Measurements from ENCODE around the gene LEF1.

Gene LEF1

DNA sequence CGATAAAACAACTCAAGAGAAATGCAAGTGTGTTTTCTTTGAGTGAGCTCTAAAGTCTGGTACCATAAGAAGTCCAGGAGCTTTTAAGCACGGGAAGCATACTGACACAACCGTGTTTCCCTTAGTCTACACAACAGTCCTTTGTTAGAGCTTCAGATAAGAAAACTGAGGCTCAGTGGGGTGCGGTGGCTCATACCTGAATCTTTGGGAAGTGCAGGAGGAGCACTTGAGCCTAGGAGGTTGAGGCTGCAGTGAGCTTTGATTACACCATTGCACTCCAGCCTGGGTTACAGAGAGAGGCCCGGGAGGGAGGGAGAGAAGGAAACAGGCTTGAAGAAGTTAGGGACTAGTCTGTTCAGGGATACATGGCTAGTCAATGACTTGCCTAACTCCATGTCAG is 21.9 kb downstream of the LEF1 start:
- ATAC-seq = no peak

DNA sequence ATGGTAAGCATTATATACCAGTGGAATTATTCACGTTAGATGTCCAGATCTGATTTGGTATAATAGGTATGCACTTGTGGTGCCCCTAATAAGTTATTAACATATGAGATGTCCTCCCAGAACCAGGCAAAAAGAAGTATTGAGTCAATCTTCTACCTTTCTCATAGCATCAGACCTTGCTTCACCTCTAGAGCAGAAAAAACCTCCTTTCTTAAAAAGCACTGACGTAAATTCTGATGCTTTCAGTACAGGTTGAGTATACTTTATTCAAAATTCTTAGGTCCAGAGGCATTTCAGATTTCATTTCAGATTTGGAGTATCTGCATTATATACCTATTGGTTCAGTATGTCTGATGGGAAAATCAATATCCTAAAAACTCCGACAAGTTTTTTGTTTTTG is 22.4 kb downstream of the LEF1 start:
- ATAC-seq (no peak), DNase-seq (no peak)

More for the DNA sequence above, 21.9 kb downstream of the LEF1 start:
- DNase-seq = no peak

DNA sequence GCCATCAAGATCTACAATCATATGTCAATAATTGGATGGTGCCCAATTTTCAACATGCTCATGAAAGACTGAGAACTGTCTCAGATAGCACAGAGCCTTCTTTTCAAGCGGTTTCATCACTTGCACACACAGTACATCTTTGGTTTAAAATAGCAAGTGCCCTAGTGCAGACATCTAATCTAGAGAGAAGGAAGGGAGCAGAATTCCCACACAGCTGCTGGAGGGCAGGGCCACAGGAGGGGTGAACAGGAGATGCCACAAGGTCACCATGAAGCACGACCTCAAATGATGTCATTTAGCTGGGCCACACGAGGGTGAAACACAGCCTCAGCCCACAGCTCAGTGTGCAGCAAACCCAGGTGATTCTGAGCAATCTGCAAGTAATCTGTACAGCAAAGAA is 24.3 kb downstream of the LEF1 start:
- DNase-seq = peak; percentile 57
- ATAC-seq = peak; percentile 70

DNA sequence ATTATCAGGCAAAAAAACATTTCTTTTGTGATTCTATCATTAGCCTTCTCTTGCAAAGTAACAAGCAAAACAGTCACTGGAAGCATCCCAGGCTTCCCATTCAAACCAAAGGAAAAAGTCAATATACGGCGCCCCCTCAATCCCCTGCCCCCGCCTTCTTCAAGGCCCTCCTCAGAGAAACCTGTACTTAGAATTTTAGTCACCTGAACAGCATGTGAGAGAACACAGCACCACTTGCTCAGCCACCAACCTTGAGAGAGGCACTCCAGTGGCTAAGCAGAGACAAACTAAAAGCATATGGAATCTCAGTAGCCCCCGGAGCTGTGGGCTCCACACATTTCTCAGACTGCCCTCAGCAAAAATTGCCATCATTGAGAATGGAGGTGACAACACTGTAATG is 25.2 kb downstream of the LEF1 start:
- ATAC-seq (no peak), DNase-seq (no peak)

DNA sequence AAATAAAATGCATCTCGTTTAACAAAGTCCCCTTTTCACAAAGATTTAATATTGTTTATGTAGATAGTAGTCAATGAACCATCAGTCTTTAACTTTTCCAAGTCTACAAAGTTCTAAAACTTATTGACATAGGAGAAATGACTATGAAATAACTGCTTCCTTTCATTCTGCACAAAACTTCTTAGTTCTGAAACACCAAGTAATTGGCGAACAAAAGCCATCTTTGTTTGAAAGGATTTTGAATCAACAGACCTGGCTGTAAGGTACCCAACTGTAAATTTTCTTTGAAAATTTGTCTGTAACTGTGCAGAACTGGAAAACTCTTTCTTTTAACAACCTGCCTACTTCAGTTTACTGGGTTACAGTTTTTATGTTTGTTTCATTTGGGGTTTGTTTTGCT is 25.9 kb downstream of the LEF1 start:
- DNase-seq (no peak), ATAC-seq (no peak)

DNA sequence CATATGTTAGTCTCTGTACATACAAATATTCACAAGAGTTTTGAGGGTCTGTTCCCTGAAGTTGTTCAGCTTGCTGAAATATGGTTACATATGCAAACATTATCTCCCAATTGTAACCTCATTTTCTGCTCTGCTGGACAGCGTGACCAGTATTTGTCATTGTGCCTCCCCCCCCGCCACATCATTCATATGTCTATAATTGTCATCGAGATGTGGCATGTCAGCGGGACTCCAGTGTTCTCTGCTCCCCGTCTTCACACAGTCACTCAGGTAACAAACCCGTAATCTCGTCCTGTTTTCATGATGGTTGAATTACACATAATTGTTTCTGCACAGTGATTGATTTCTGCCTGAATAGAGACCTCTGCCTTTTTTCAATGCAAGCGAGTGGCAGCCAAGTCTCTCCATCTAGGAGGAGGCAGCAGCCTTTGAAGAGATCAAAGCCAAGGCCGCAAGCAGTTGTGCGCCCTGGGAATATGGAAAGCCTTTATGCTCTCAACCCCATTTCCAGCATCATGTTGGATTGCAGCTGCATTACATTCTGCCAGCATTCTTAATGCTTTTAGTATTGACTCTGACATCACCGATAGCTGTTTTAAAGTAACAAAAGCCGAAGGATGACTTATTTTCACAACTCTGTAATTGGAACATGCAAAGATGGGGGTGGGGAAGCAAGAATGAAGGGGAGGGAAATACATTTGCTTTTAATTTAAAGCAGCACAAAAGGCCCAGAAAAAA is 27.4 kb downstream of the LEF1 start:
- DNase-seq = no peak
- peak; percentile 20 for ATAC-seq

DNA sequence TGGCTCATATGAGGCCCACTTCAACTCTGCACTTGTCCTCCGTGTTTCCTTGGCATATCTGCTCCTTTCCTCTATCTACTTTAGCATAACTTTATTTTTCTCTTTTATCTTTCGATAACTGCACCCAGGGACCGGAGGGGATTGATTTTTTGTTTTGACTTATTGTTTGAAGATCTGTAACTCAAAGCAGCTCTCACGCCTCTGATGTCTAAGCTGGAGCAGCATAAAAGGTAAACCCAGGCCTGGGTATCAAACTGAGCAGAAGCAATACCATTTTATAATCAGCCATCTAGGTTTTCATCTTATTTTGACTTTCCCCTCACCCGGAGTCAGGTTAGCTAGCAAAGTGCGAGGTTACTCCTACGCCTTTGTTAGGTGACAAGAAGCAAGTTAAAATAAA is 28.4 kb downstream of the LEF1 start:
- ATAC-seq = no peak
- DNase-seq = no peak

DNA sequence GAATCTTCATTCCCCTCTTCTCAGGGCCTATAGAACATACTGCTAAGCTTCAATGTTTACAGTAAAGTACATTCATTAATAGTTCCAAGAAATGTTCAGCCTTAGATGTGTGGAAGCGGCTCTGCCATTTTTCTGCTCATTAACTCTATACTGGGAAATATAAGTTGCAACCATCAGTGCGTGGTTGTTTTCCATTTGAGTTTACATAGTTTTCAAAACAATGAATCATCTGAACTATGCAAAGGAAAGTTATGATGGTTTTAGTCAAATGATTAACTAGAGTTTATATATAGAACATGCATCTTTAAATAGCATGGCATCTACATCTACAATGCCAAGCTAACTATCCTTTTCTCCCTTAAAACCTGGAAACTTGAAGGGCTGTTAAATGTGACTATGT is 29.6 kb downstream of the LEF1 start:
- DNase-seq (no peak), ATAC-seq (peak; percentile 62)

DNA sequence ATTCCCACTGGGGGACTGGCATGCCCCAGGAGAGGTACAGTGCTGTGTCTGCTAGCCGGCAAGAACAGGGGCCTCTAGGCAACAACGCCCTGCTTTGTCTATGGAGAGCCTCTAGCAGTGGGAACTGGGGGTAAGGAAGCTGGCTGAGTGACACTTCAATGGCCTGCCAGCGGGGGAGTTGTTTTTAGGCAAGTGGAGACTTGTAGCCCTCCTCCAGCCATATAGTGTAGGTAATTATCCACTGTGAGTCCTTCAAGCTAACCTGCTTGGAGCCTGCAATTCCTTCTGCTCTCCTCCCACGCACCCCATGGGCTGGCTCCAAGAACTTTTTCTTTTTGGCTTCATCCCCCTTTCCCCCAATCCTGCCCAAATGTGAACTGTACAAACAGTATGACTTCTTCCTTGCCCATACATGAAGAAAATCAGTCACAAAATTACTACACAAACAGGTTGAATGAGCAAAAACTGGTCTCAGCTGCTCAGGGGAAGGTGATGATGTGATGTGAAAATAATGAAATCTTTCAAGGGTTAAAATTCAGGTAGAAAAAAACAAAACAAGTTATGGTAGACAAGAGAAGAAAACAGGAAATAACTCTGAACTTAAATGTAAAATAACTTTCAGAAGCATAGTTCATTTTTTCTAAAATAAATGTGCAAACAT is 33.1 kb downstream of the LEF1 start:
- DNase-seq (no peak), ATAC-seq (peak; percentile 40)

DNA sequence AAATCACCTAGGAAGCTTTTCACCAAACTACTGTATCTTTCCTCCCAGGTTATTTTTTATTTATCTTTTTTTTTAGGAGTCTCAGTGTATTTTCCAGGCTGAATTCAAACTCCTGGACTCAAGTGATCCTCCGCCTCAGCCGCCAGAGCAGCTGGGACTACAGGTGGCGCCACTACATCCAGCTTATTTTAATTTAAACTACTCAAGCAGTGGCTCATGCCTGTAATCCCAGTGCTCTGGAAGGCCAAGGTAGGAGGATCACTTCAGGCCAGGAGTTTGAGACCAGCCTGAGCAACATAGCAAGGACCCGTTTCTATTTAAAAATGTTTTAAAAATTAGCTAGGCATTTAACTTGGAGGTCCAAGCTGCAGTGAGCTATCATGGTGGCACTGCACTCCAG is 37.8 kb downstream of the LEF1 start:
- DNase-seq = no peak
- no peak for ATAC-seq

DNA sequence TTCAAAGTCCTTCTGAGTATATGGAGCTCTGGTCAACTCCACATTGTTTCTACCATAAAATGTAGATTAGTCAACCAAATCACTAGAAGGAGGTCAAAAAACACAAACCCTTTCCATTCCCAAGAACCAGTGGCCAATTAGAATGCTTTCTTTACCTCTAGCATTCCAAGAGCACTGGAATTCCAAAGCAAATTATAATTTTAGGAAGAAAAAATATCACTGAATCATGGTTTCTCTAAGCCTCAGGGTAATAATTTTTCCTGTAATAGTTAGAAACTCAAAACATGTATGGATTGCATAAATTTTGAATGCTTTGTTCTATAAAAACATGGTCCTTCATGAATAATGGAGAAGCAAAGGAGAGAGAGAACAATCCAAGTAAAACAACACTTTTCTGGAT is 39.5 kb downstream of the LEF1 start:
- DNase-seq = no peak
- no peak for ATAC-seq

DNA sequence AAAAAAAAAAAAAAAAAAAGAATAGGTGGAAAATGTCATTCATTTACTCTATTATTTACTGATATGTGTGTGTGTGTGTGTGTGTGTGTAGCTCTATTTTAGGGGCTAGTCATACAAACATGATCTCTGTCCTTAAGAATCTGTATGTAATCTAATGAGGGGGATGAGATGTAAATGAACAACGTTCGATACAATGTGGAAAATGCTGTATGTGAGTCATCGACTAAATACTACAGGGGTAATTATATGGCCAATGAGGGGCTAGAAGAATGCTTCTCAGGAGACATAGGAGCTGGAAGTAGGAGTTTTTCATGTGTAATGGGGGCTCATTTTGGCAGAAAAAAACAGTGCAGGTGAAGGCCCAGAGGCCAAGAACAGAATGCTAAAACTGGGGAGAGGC is 41.9 kb downstream of the LEF1 start:
- ATAC-seq (peak; percentile 88), DNase-seq (no peak)

DNA sequence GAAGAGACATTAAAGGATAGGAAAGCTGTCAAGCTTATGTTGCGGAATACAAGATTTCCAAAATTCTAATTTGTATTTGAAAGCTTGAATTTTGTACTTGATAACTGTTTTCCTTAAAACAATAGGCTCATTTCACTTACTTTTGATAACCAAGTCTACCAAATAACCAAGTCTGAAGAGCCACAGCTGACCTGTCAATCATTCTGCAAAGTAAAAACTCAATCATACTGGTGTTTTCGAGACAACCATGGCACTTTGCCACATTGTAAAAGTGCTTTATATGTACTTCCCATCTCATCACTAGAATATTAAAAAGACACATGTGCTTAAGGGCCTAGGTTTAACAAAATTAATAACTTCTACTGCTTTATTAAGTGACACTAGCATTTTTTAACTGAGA is 47.9 kb downstream of the LEF1 start:
- no peak for DNase-seq
- ATAC-seq = no peak

DNA sequence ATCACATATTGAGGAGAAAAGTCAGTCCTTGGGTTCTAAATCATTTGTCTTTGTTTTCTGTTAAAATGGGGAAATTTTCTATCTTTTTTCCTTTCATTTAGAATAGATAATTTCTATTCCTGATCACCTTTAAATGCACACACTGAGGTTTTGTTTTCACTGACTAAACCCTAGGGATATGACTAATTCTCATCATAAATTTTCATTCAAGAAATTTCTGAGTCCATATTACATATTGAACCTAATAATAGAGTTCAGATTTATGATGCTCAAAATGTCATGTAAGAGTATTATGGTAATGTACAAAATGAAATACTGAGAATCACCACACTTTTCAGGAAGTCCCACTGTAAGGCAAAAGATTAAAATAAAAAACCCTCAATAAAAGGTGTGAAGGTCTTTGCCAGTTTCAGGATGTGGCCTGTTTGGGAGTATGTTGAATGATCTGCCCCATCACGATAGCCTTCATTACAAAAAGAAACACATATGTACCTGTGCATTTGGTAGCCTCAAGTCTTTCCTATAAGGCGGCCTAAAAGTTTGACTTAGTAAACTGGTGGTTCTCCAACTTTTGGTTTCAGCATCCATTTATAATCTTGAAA is 49.4 kb downstream of the LEF1 start:
- ATAC-seq (peak; percentile 54), DNase-seq (no peak)

DNA sequence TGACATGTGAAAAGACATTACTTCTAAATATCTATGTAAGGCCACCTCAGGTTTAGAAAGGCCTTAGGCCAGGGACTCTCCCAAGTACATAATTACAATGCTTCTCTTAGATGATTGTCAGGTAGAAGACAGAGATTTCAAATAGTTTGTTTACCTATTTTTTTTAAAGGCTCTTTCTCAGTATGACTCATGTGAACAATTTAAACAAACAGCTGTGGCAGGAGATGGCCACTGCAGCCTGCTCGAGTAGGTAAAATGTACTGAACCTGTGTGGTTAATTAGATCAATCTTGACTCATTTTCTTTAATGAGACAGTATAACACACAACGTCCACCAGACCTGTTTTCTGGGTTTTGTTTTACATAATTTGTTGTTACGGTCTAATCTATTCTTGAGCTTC is 50.2 kb downstream of the LEF1 start:
- DNase-seq = no peak
- ATAC-seq = no peak

DNA sequence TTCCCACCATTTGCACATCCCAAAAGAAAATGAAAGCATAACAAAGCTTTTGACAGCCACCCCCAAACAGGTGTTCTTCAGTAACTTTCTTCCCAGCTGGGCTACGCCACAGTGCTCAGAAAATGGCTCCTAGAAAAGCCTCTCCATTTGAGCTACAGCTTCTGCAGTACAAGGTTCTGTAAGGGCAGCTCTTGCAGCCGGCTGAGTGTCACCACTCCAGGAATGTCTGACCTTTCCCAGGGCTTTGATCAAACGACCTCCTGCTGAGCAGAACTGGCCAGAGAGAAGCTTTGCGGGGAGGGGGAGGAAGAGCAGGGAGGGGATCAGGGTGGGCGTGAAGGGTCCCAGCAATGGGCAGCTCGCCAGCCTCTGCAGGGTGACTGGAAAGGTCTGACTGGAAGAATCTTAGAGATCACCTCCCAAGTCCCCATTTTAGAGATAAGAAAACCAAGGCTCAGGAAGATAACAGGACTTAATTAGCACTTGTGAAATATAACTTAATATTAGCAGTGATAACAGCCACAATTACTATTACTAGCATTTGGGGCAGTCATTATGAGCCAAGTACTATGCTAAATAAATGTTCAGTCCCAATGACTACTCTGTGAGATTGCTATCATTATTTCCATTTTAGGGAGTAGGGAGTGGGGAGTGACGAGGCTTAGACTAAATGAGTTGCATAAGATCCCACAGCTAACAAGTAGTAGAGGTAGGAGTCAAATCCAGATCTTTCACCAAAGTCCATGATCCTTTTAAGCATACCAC is 51.1 kb downstream of the LEF1 start:
- no peak for ATAC-seq
- DNase-seq = no peak

DNA sequence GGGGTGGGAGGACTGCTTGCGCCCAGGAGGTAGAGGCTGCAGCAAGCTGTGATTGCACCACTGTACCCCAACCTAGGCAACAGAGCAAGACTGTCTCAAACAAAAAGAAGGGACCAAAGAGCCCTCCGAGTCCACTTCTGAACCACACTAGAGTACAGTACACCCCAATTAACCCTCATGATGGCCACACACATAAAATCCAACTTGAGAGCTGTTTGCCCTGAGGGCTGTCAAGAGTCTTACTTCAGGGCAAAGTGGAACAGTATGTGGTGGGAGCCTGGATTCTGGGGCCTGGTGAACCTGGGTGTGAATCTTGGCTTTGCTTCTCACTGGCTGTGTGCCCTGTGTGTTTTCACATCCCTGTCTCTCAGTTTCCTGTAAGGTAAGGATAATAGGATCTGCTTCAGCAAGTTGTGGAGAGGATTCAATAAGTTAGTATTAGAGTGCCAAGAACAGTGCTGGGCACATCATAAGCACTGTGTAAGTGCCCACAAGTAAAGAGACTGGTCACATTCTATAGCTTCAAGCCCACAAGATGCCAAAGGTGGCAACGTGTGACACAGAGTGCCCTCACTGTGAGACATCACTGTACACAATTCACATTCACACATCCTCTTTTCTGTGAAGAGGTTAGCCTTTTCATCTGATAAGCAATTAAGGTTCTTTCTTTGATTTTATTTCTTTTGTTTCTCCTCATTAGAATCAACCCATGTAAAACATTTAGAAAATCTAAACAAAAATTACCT is 52.1 kb downstream of the LEF1 start:
- DNase-seq = no peak
- peak; percentile 57 for ATAC-seq

DNA sequence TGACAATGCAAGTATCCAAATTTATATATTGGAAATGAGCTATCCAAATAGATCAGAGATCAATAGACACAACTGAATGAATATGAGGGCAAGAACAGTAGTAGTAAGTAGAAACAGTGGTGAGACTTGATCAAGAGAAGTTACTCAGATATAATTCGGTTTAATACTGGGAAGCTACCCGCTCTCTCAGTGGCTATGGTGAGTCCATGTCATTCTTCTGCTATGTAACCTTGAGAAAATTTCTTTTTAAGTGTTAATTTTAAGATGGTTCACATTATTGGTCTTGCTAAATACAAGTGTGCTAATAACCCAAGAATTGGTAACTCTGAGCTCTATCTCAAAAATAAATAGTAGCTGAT is 53.6 kb downstream of the LEF1 start:
- ATAC-seq (no peak), DNase-seq (no peak)

DNA sequence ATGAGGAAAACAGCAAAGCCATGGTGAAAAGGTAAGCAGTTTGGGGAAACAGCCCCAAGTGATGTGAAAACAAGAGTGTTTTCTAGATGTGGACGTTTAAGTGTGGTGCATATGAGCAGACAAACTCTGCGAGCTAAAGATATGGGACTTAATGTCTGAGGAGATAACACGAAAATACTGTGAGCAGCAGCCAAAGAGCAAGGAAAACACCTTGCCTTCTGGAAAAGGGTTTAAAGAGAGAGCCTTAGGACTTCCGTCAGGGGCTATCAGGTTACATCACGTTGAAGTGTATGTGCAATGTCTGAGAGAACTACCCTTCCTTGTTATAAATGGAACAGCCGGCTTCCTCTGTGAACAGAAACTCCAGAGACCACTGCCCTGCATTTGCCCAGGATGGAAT is 54.2 kb downstream of the LEF1 start:
- no peak for ATAC-seq
- no peak for DNase-seq

DNA sequence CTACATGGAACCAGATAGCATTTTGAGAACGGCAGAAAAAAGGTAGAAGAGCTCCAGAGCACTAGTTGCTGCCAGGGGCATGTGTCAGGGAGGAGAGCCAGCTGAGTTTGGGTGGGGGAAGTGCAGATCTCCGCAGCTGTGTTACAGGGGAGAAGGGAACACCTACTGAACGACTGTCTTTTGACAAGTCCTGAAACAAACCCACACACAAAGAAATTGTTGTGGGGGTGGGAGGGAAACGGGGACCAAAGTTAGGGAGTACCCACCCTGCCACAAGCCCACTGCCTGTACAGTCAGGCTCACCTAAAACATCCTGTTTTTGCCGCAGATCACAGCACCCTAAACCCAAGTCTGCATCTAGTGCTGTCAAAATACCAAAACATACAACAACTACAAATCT is 55.5 kb downstream of the LEF1 start:
- peak; percentile 6 for ATAC-seq
- no peak for DNase-seq

DNA sequence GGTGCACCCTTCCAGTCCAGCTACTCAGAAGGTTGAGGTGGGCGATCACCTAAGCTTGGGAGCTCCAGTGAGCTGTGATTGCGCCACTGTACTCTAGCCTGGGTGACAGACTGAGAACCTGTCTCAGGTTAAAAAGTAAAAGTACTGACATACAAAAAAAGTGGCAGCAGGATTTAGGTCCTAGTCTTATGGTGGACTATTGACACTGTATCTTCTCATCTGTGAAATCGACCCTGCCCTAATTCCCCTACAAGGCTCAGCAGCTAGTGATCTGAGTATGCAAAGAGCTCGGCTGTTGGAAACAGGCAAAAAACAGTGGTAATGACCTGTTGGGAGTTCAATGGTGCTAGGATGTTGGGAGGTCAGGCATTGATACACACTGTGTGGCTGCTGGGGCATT is 57.0 kb downstream of the LEF1 start:
- DNase-seq (no peak), ATAC-seq (no peak)

DNA sequence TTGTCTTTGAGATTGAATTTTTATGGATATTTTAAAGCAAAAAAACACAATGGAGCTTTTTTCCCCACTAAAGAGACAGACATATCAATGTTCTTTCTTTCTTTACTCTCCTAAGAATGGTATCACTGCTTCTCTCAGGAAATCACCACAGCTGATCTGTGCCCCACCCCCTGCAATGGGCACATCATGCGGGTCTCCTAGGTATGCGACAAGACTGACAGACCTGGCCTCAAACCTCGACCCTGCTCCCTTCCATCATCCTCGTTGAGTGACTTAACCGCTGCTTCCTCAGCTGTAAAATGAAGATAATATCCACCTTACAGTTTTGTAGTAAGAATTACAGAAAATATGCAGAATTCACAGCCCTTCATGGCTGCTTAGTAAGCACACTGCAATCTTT is 58.3 kb downstream of the LEF1 start:
- DNase-seq (no peak), ATAC-seq (no peak)

All from stimulated activated naive CD8-positive, alpha-beta T cell treated with anti-CD3 and anti-CD28 coated beads, Interleukin-15, Interleukin-2, amounts not matched to agents 100 U/mL and 50 U/mL, for 24 hours (primary cell).